Body of pancreas (tissue), 4 donors: ENCODE data around the gene PPL.
A peak's percentile ranks its signal among the peaks of the same experiment; 100 is the strongest.

ENCODE experiments used
- CTCF ChIP-seq, 7 experiments: fragments of 450-650 bp in 4 of 7; fragments of 200-600 bp in 3 of 7; sonication (generic) in 3 of 7; IDR thresholded peaks; one replicate each; pipeline ENCODE4 v1.5.1; 2016 to 2019; ENCODE audit warnings: antibody characterized with exemption in 7 of 7
- POLR2A ChIP-seq, 3 donors: fragments of 450-650 bp; IDR thresholded peaks; one replicate each; pipeline ENCODE4 v1.6.1; 2016; ENCODE audit warnings: antibody characterized with exemption in 3 of 3, mild to moderate bottlenecking in 2 of 3

DNA sequence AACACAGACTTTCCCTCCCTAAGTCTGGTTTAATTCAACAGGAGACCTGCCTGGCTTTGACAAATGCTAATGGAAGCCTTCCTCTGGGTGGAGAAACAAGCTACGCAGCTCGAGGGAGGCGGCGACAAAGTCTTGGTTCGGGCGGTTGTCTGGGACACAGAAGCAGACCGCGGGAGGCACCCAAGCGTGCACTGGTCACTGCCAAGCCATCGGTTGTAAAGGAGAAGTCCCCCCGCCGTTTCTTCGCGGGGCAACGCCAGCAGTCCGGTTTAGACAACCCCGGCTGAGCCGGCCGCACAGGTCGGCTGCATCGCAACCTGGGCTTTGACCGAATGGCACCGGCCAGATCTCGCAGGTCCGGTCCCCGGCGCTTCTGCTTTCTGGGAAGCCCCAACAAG is 90.4 kb downstream of the PPL start:
- peak in 1 of 3 donors; percentile 58 for TF ChIP-seq POLR2A (IDR thresholded peaks at IDR 0.05)
- no peak for TF ChIP-seq CTCF (IDR thresholded peaks at IDR 0.05)
